NB4 (cell line): ENCODE results near the gene MISP.
A peak's percentile ranks its signal among the peaks of the same experiment; 100 is the strongest.

Source experiments
- DNase-seq: peaks from one replicate; pipeline ENCODE4 v3.0.0; 2010; ENCODE audit warnings: low read depth
- H3K4me3 ChIP-seq: one replicate; pipeline ENCODE4 v1.5.1; 2011; ENCODE audit warnings: mild to moderate bottlenecking, low read depth, low read length, moderate library complexity
- CTCF ChIP-seq: IDR thresholded peaks from one replicate; pipeline ENCODE4 v1.5.1; 2012; ENCODE audit warnings: low read depth, low read length
- MAX ChIP-seq: IDR thresholded peaks from 2 replicates; pipeline ENCODE4 v1.6.1; 2011; ENCODE audit warnings: low read depth, low read length
- MYC ChIP-seq: IDR thresholded peaks from 2 replicates; pipeline ENCODE4 v1.6.1; 2011; ENCODE audit warnings: low read depth, low read length
- POLR2A ChIP-seq: IDR thresholded peaks from 2 replicates; pipeline ENCODE4 v1.6.1; 2011; ENCODE audit warnings: mild to moderate bottlenecking; ENCODE audit not compliant: insufficient read length; ENCODE audit errors: extremely low read depth

Gene MISP

GRCh38 chr19:729965-730668, 20.8 kb upstream of the MISP start:
- TF ChIP-seq POLR2A, result no peak
- no peak for TF ChIP-seq MYC
- no peak for TF ChIP-seq CTCF
- TF ChIP-seq MAX, result no peak
- no peak overlapping the region for H3K4me3 ChIP-seq
- DNase-seq, result no peak

- no peak for DNase-seq
- TF ChIP-seq CTCF, result no peak
- no peak for TF ChIP-seq MYC
- TF ChIP-seq POLR2A, result no peak
- no peak overlapping the region for H3K4me3 ChIP-seq
Measured at GRCh38 chr19:731000-731399, 19.9 kb upstream of the MISP start.

GRCh38 chr19:732148-733069, 18.5 kb upstream of the MISP start:
- peak; percentile 39 for DNase-seq
- no peak for TF ChIP-seq CTCF
- no peak for TF ChIP-seq POLR2A
- no peak for TF ChIP-seq MAX
- no peak for TF ChIP-seq MYC
- no peak overlapping the region for H3K4me3 ChIP-seq

GRCh38 chr19:734716-735115, 16.2 kb upstream of the MISP start:
- no peak for DNase-seq
- TF ChIP-seq POLR2A (no peak), MAX (no peak), MYC (no peak), CTCF (no peak)
- H3K4me3 ChIP-seq, result no peak overlapping the region

- no peak for DNase-seq
- TF ChIP-seq MYC (no peak), POLR2A (no peak)
- no peak overlapping the region for H3K4me3 ChIP-seq
Measured at GRCh38 chr19:736125-736524, 14.8 kb upstream of the MISP start.

GRCh38 chr19:737591-738093, 13.3 kb upstream of the MISP start:
- TF ChIP-seq CTCF, result peak; percentile 56
- TF ChIP-seq MAX, result no peak
- no peak overlapping the region for H3K4me3 ChIP-seq
- peak; percentile 49 for DNase-seq
